Right lung (tissue), 10 donors: ENCODE measurements around the gene SST. TPM values are rescaled to one million over a fixed set of nuclear protein-coding genes. Genes with fewer than 3 reads are reported as not detected.

Source experiments
- DNase-seq, 2 donors: peaks; one replicate each; pipeline ENCODE4 v3.0.0-alpha.2; 2013
- long read RNA-seq, 8 donors: transcript quantifications; one replicate each; lab custom pipeline, GENCODE V29; 2026
- polyA plus RNA-seq, 5 donors: library from polyadenylated mRNA; unstranded; fragments of 120-200 nt; gene quantifications; one replicate each; pipeline versions ENCODE4 v1.2.1 to v1.2.3, GENCODE V29; 2013; ENCODE audit warnings: inconsistent platforms in 1 of 5, low replicate concordance in 1 of 5; ENCODE audit not compliant: insufficient read length in 5 of 5, insufficient read depth in 1 of 5

Gene SST
- 1 to 10 TPM in 3 of 5 donors, under 1 TPM in 2; 0.74 to 1.6 (median 1.1) TPM for polyA plus RNA-seq
- long read RNA-seq, donor 1, partial matches to known transcripts = 0 of 4 reads
- long read RNA-seq, donor 1, other reads (novel, unspliced or antisense) = 0 of 4 reads
- long read RNA-seq, donor 2, partial matches to known transcripts = 0 of 2 reads
- long read RNA-seq, donor 2, other reads (novel, unspliced or antisense) = 0 of 2 reads
- long read RNA-seq, donor 3 = 0 reads
- long read RNA-seq, donor 4 = 0 reads
- long read RNA-seq, donor 5 = 0 reads
- long read RNA-seq, donor 6, partial matches to known transcripts = 0 of 1 reads
- long read RNA-seq, donor 6, other reads (novel, unspliced or antisense) = 0 of 1 reads
- long read RNA-seq, donor 7 = 0 reads
- long read RNA-seq, donor 8, partial matches to known transcripts = 0 of 2 reads
- long read RNA-seq, donor 8, other reads (novel, unspliced or antisense) = 0 of 2 reads

DNA sequence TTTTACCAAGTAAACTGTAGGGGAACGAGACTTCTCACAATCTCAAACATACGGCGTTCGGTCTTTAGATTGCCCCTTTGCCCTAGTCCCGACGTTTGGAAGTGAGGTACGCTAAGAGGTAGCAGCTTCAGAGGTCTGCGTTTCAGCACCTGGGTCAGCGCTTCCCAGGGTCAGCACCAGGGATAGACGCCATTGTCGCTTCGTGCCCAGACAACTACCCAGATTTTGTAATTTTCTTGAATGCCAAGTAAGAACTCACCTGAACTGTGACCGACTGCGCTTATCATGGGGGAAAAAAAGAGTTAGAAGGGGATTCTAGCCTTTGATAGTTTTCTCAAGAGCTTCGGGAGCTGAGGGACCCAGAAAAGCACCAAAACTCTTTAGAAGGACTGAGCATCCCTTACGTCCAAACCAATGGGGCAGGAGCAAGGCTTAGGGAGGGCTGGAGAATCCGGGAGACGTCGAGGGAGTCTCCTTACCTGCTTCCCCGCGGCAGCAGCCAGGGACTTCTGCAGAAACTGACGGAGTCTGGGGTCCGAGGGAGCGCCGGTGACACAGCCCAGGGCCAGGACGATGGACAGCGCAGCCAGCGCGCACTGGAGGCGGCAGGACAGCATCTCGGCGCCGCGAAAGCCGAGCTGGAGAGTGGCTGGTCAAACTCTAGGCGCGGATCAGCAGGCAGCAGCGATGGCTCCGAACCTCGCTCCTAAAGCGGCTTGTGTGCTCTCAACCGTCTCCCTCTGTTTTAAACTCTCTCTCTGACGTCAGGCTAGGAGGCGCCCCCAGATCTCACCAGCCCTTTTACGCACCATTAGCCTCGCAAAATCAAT is at the start of gene SST:
TSS of gene SST (minus strand) at position 720 of the 830 bp plus-strand sequence. CDS start at position 617, 103 bp downstream.
- peak; percentile 38 to 43 for DNase-seq

GRCh38 chr3:187719628-187720336 is 49.6 kb upstream of the SST start:
- DNase-seq = peak in 1 of 2 donors; percentile 5

- no peak for DNase-seq
These were observed 48.6 kb upstream of the SST start for GRCh38 chr3:187718802-187719201.

DNA sequence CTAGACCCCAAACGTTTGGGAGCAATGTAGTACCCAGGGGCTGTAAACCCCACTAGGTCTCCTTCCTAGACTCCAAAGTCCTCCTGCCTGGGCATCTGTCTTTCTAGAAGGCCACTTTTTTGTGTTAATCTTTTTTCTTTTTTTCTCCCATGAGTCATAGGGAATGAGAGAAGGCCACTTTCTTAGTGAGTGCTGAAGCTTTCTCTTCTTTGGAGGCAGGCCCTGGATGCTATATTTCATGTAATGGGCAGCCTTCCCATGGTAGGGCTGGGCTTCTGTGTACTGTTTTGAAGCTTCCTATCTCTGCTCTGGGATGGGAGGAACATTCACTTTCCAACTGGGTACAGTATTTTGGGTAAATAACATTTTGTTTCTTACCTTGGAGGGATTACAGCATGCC is 47.4 kb upstream of the SST start:
- no peak for DNase-seq

DNA sequence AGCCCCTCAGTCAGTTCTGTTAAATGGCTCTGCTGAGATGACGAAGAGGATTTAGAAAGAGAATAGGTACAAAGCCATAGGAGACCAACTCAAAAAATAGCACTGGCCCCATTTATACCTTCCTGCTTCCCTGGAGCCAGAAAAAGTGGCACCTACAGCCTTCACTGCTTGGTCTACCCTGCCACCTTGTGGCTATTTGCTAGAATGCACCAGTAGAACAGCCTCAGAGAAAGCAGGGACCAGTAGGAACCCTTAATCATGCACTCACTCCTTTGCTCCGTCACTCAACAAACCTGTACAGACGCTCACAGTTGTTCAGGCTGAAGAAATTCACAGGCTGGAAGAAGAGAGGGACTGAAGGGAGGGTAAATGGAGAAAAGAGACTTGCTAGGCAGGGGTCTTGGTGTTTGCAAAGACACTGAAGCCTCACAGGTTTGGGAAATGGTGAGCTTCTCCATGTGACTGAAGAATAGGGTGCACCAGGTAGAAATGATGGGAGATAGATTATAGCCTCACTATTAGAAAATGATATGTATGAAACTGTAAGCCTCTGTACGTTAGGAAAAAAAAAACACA is 44.3 kb upstream of the SST start:
- peak in 1 of 2 donors; percentile 60 for DNase-seq

DNA sequence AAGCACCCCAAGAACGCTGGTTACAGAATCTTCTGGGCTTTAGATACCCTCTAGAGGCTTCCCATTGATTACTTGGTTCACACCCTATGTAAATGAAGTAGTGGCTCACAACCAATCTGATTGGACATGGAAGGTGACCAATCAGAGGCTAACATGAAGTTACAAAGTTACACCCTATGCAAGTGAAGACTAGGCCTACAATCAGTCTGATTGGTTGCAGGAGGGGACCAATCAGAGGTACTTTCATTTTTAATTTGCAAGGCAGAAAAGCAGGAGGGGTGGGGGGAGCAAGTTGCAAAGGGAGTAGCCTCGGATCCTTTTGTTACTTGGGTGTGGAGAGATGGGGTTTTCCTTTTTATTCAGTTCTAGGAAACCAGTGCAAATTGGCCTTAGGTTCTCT is 43.3 kb upstream of the SST start:
- DNase-seq = no peak

GRCh38 chr3:187709155-187709554 is 39.0 kb upstream of the SST start:
- DNase-seq = no peak

- no peak for DNase-seq
These were observed 38.5 kb upstream of the SST start for GRCh38 chr3:187708696-187709095.

DNA sequence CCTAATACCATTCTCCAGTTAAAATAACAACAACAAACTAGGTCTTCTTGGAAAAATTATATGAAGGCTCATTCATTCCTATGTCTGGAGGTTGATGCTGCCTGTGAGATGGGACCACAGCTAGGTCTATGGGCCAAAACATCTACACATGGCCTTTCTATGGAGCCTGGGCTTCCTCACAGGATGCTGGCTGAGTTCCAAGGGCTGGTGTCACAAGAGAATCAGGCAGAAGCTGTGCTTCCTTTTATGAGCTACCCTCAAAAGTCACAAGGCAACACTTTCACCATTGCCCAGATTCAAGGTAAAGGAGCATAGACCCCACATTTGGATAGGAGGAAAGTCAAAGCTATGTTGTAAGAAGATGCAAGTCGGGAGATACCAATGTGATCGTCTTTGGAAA is 36.8 kb upstream of the SST start:
- no peak for DNase-seq

GRCh38 chr3:187705164-187705563 is 35.0 kb upstream of the SST start:
- DNase-seq = no peak

DNA sequence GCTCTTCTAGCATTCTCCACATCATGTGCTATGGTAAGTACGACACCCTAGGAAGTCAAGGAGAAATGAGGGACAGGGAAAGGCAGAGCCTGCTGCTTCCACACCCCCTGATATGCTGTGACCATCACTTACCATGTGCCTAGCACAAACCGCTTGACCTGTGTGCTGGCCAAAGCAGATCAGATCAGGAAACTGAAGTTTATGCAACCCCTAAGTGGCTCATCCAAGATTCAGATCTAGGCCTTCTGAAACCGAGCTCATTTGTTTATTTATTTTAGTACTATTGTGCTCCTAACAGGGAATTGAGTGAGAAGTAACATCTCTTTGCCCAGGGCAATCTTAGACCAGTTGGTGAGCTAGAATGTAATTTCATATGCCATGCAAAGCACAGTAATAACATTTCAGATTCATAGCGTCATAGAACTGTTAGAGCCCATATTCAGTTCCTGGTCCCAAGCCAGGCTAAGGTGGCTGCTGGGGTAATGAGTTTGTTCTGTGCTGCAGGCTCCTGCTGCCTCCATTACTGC is 32.4 kb upstream of the SST start, which contains the start of gene RTP2:
TSS of gene RTP2 (minus strand) at position 51 of the 527 bp plus-strand sequence. CDS start 429 bp downstream, outside the sequence.
- no peak for DNase-seq

DNA sequence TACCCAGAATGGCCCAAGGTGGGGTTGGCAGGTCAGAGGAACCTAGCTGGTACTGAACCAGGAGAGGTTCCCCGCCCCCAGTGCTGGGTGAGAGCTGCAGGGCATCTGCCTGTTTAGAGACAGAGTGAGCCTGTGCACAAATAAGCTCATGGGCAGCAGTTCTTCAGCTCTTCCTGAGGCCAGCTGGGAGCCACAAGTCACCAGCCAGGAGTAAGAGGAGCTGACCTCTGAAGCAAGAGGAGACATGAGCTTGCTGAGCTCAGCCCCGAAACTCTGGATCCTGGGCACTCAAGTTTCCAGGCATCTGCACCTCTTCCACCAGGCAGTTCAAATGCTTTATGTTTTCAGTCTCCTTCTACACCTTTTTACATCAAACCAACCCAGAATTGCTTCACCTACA is 30.1 kb upstream of the SST start:
- DNase-seq = no peak

DNA sequence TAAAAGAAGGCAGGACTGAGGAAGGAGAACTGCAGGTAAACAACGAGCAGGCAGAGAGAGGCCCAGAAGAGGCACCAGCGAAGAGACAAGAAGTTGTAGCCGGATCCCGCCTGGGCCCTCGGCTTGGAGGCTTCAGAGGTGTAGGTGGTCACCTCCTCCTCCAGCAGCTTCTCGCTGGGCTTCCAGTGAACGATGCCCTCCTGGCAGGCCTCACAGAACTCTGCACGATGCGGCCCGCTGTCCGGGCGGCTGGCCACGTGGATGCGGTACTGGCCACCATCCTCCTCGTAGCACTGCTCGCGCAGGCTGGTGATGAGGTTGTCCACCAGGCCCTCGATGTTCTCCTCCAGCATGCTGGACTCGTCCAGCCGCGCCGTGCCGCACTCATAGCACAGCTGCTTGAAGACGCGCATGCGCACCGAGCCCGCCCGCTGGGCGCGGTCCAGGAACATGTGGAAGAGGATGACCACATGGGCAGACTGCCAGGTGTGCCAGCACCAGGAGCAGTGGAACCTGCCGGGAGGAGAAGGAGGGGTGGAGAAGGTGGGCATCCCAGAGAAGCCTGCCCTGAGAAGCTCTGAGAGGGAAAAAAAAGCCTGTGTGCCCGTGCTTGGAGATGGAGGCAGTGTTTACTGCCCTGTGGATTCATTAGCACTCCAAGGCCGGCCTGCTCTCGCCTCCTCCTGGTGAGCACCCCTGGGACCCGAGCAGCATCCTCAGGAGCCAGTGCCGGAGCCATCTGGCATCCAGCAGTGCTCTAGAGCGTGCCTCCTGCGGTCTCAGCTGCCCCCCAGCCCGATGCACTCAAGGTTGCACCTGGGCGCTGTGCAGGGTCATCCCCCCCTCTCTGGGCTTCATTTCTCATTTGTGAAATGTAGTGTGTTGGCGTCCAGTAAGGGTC is 28.6 kb upstream of the SST start:
- DNase-seq = no peak

DNA sequence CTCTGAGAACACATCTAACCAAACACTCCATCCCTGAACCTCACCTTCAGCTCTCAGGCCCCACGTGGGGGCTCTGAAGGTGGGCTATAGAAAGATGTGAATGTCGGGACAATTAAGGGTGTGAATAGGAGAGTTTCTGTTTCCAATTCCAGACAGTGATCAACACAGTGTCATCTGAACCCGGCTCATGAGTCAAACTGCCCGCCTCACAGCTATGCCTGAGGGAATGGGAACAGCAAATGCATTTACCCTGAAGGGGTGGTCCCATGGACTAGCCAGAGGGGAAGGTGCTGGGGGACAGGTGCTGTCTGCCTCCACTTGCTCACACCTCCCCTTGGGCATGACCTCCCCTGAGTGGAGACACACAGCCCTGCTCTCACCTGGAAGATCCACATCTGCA is 25.8 kb upstream of the SST start:
- DNase-seq = no peak

GRCh38 chr3:187695449-187695848 is 25.3 kb upstream of the SST start:
- DNase-seq = no peak

- DNase-seq = no peak
These were observed 24.6 kb upstream of the SST start for GRCh38 chr3:187694801-187695200.

- no peak for DNase-seq
These were observed 23.2 kb upstream of the SST start for GRCh38 chr3:187693431-187693830.

GRCh38 chr3:187689984-187690383 is 19.8 kb upstream of the SST start:
- no peak for DNase-seq

DNA sequence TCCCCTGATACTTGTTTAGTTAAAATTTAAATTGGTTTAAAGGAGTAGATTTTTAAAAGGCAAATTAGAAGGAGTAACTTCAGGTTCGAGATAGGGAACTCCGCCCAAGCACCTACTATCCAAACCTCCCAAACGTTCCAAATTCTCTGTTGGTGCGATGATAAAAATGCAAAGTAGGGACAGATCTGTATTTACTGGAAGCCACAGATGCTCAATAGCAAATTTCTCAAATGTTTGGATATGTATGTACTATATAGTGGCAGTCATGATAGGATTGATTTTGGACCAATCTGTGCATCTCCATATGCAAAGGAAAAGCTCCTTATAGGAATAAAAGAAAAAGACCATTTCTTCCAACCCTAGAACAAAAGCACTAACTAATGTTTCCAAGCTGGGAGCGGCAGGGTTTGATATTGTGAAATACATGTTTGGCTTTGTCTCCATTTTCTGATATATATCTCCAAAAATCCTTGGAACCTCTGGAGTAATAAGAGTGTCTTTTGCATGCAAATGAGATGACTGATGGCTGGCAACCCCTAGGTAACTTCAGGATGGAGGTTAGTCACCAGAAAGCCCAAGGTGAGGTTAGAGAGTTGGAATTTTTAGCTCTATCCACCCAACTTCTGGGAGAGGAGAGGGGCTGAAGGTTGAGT is 16.6 kb upstream of the SST start:
- DNase-seq = no peak

- DNase-seq = no peak
These were observed 15.8 kb upstream of the SST start for GRCh38 chr3:187685948-187686347.
